HepG2 (cell line): ENCODE results near the gene MYH10. TPM values are rescaled to one million over a fixed set of nuclear protein-coding genes. Genes with fewer than 3 reads are reported as not detected.

Source experiments
- ATAC-seq: fragments of 200-7000 bp; cut with Tn5 transposase; 3 replicates; pipeline ENCODE4 v1.9.1; 2020; ENCODE audit warnings: mild to moderate bottlenecking, moderate library complexity
- BruUV-seq: library from RNA; stranded (reverse); fragments of 400-500 nt; replicated peaks from 2 replicates; lab custom pipeline; 2021; lab: Mats Ljungman, UMichigan
- CTCF ChIA-PET: fragments of 300-600 bp; formaldehyde crosslinking; extraction: SDS; loops from one replicate; lab custom pipeline; 2021; ENCODE audit warnings: low total read pairs, inconsistent platforms, low intra/inter-chr PET ratio; lab: Yijun Ruan, JAX
- POLR2A ChIA-PET: fragments of 350-600 bp; sonication (Branson Sonifier 250); formaldehyde crosslinking; loops from one replicate; lab custom pipeline; 2020; ENCODE audit warnings: antibody characterized with exemption, inconsistent platforms; lab: Yijun Ruan, JAX
- DNase-seq: peaks from one replicate; pipeline ENCODE4 v3.0.0-alpha.2; 2015; ENCODE audit warnings: low spot score
- FAIRE-seq: peaks from 3 replicates; lab custom pipeline; 2011; peaks lifted over from hg19 to GRCh38; lab: Jason Lieb, UNC
- H2AFZ ChIP-seq: one replicate; pipeline ENCODE4 v1.6.1; 2011; ENCODE audit warnings: low read length, inconsistent platforms
- H3K27ac ChIP-seq: fragments of 300-600 bp; 3 replicates; pipeline ENCODE4 v1.8.0; 2011; ENCODE audit warnings: mixed run types, mild to moderate bottlenecking, mixed read lengths, low read length, inconsistent platforms; ENCODE audit not compliant: insufficient read depth; ENCODE audit errors: extremely low read length
- H3K27me3 ChIP-seq, 2 experiments: fragments of 200-600 bp in 1 of 2; 2 replicates in 1 of 2; 3 replicates in 1 of 2; pipeline versions ENCODE4 v1.6.0 to v1.8.0; 2011; ENCODE audit warnings: low read length in 2 of 2, mild to moderate bottlenecking in 2 of 2, moderate library complexity in 2 of 2, inconsistent platforms in 1 of 2; ENCODE audit not compliant: insufficient read depth in 2 of 2, control insufficient read depth in 1 of 2
- H3K36me3 ChIP-seq, 2 experiments: fragments of 200-600 bp in 1 of 2; replicated peaks in 1 of 2; 2 replicates in 1 of 2; 3 replicates in 1 of 2; pipeline versions ENCODE4 v1.5.1 to v1.8.0; 2011; ENCODE audit warnings: low read length in 2 of 2, inconsistent platforms in 1 of 2; ENCODE audit not compliant: insufficient read depth in 2 of 2, control insufficient read depth in 1 of 2
- H3K4me1 ChIP-seq: 2 replicates; pipeline ENCODE4 v1.5.1; 2012; ENCODE audit warnings: low read length, inconsistent platforms; ENCODE audit not compliant: insufficient read depth
- H3K4me2 ChIP-seq: 2 replicates; pipeline ENCODE4 v1.6.0; 2011; ENCODE audit warnings: low read depth, low read length, inconsistent platforms
- H3K4me3 ChIP-seq, 3 experiments: fragments of 200-600 bp in 1 of 3; sonication (generic), shearing (Covaris generic) in 1 of 3; replicated peaks in 1 of 3; 2 replicates each; pipeline ENCODE4 v1.5.1; 2011 to 2016; ENCODE audit warnings: low read length in 3 of 3, inconsistent platforms in 2 of 3, low read depth in 2 of 3, mild to moderate bottlenecking in 2 of 3, control low read depth in 1 of 3, mixed read lengths in 1 of 3; ENCODE audit not compliant: insufficient read depth in 1 of 3
- H3K79me2 ChIP-seq: one replicate; pipeline ENCODE4 v1.6.1; 2011; ENCODE audit warnings: low read length, inconsistent platforms; ENCODE audit not compliant: insufficient read depth
- H3K9ac ChIP-seq: 2 replicates; pipeline ENCODE4 v1.6.0; 2011; ENCODE audit warnings: mild to moderate bottlenecking, low read depth, low read length, inconsistent platforms; ENCODE audit not compliant: insufficient read depth
- H3K9me3 ChIP-seq: 2 replicates; pipeline ENCODE4 v1.5.1; 2012; ENCODE audit warnings: mild to moderate bottlenecking, low read length
- H4K20me1 ChIP-seq: 2 replicates; pipeline ENCODE4 v1.6.0; 2011; ENCODE audit warnings: inconsistent platforms, mild to moderate bottlenecking, low read length, moderate library complexity; ENCODE audit not compliant: insufficient read depth
- CHCHD3 ChIP-seq: sonication (generic); formaldehyde crosslinking; IDR thresholded peaks from 2 replicates; pipeline ENCODE4 v1.8.0; 2022; ENCODE audit warnings: mild to moderate bottlenecking, missing genetic modification reagents, moderate library complexity
- JUN ChIP-seq: sonication (generic); formaldehyde crosslinking; IDR thresholded peaks from 2 replicates; pipeline ENCODE4 v1.4.0; 2020; ENCODE audit warnings: mild to moderate bottlenecking, missing genetic modification reagents
- KDM4B ChIP-seq: sonication (generic); formaldehyde crosslinking; IDR thresholded peaks from 2 replicates; pipeline ENCODE4 v1.4.0; 2020; ENCODE audit warnings: missing genetic modification reagents
- KDM5A ChIP-seq: fragments of 200-600 bp; sonication (generic); IDR thresholded peaks from 2 replicates; pipeline ENCODE4 v1.7.0; 2018; ENCODE audit warnings: antibody characterized with exemption, mild to moderate bottlenecking, low read length, borderline replicate concordance
- MLLT10 ChIP-seq: sonication (generic); formaldehyde crosslinking; IDR thresholded peaks from 2 replicates; pipeline ENCODE4 v1.4.0; 2020; ENCODE audit warnings: missing genetic modification reagents
- MTF1 ChIP-seq: sonication (generic); formaldehyde crosslinking; IDR thresholded peaks from 2 replicates; pipeline ENCODE4 v1.5.0; 2020; ENCODE audit warnings: missing genetic modification reagents
- NR1H2 ChIP-seq: sonication (generic); formaldehyde crosslinking; IDR thresholded peaks from 2 replicates; pipeline ENCODE4 v1.8.1; 2022; ENCODE audit warnings: low read depth, missing genetic modification reagents, borderline replicate concordance
- PHF20 ChIP-seq: sonication (generic); formaldehyde crosslinking; IDR thresholded peaks from 2 replicates; pipeline ENCODE4 v1.5.0; 2020; ENCODE audit warnings: mild to moderate bottlenecking, missing genetic modification reagents
- PHF5A ChIP-seq: IDR thresholded peaks from one replicate; pipeline ENCODE4 v1.6.1; 2018; ENCODE audit warnings: low read depth, missing genetic modification reagents; ENCODE audit not compliant: unreplicated experiment
- REPIN1 ChIP-seq: sonication (generic); formaldehyde crosslinking; IDR thresholded peaks from 2 replicates; pipeline ENCODE4 v1.8.0; 2022; ENCODE audit warnings: missing genetic modification reagents, low read depth, mild to moderate bottlenecking, borderline replicate concordance
- ZBTB46 ChIP-seq: sonication (generic); formaldehyde crosslinking; IDR thresholded peaks from 2 replicates; pipeline ENCODE4 v1.4.0; 2020; ENCODE audit warnings: mild to moderate bottlenecking, missing genetic modification reagents, borderline replicate concordance
- ZC3H4 ChIP-seq: sonication (generic); formaldehyde crosslinking; IDR thresholded peaks from 2 replicates; pipeline ENCODE4 v1.4.0; 2020; ENCODE audit warnings: missing genetic modification reagents, borderline replicate concordance
- ZNF160 ChIP-seq: sonication (generic); formaldehyde crosslinking; IDR thresholded peaks from 2 replicates; pipeline ENCODE4 v1.8.0; 2022; ENCODE audit warnings: mild to moderate bottlenecking, inconsistent platforms, missing genetic modification reagents
- ZNF570 ChIP-seq: sonication (generic); formaldehyde crosslinking; IDR thresholded peaks from 2 replicates; pipeline ENCODE4 v1.4.0; 2020; ENCODE audit warnings: mild to moderate bottlenecking, missing genetic modification reagents, borderline replicate concordance
- ZNF687 ChIP-seq: sonication (generic); formaldehyde crosslinking; IDR thresholded peaks from 2 replicates; pipeline ENCODE4 v1.5.1; 2020; ENCODE audit warnings: mild to moderate bottlenecking, missing genetic modification reagents, moderate library complexity
- ZNF841 ChIP-seq: sonication (generic); formaldehyde crosslinking; IDR thresholded peaks from 2 replicates; pipeline ENCODE4 v1.8.1; 2023; ENCODE audit warnings: missing genetic modification reagents, borderline replicate concordance
- WGBS: methylation state at CpG from one replicate; pipeline ENCODE4 v1.1.6; 2017; ENCODE audit warnings: low lambda C conversion rate; 5-methylcytosine and 5-hydroxymethylcytosine counted together
- in situ Hi-C: cut with HindIII; loops from 2 replicates; pipeline ENCODE4 v1.10.0; 2017; ENCODE audit warnings: low pct_unique_long_range_greater_than_20kb; ENCODE audit not compliant: extremely low pct_ligation_motif_present
- intact Hi-C: fragments of 100-400 bp; cut with micrococcal nuclease; formaldehyde crosslinking; loops from one replicate; pipeline ENCODE4 v1.10.0; 2022; ENCODE audit not compliant: unreplicated experiment
- polyA plus RNA-seq, 8 experiments: library from polyadenylated mRNA; depleted of rRNA in 3 of 8; stranded (reverse) in 7 of 8; unstranded in 1 of 8; fragments of >200 nt; fragmentation: Illumina TruSeq in 4 of 8; extraction: Trizol in 4 of 8; gene quantifications; 2 replicates each; pipeline versions ENCODE4 v1.2.1 to v1.2.3, GENCODE V29; 2011 to 2016; ENCODE audit warnings: low read depth in 4 of 8, missing spikeins in 1 of 8, mixed read lengths in 1 of 8; ENCODE audit not compliant: insufficient read depth in 1 of 8
- total RNA-seq, 5 experiments: library from RNA; depleted of rRNA; stranded (reverse); fragments of >200 nt; fragmentation: Illumina TruSeq; extraction: Trizol; gene quantifications; 2 replicates each; pipeline ENCODE4 v1.2.3, GENCODE V29; 2016; ENCODE audit warnings: low read depth in 1 of 5

The MYH10 gene
- total and polyA plus RNA-seq, 2 of the 13 experiments (the other 11 are each of a cell fraction or from before 2014, with no cell fraction given), result 43.4 to 68.6 TPM

- 30% methylated on average over 1 of the region's 1 CpG for WGBS
- CTCF ChIA-PET, result no interaction called here
- Histone ChIP-seq H3K9ac (no peak overlapping the region), H4K20me1 (no peaks in the 10 kb centered on the region), H3K79me2 (no peaks in the 10 kb centered on the region), H3K4me1 (no peaks in the 10 kb centered on the region), H3K27me3 (peaks cover 0 to 10% of the 10 kb centered on the region in 2 experiments; a peak in 2 of 5 replicates), H3K4me2 (no peak overlapping the region), H3K9me3 (no peaks in the 10 kb centered on the region), H3K36me3 (no peaks in the 10 kb centered on the region), H3K27ac (no peak overlapping the region), H2AFZ (no peak overlapping the region), H3K4me3 (no peak overlapping the region)
- intact Hi-C loops, result no loop called here
- in situ Hi-C loops, result no loop called here
- no peak for TF ChIP-seq ZNF841
- no peak for TF ChIP-seq MLLT10
- TF ChIP-seq KDM5A, result no peak
- no peak for TF ChIP-seq ZNF160 (CRISPR knock-in tag)
- TF ChIP-seq PHF20, result no peak
- TF ChIP-seq NR1H2 (CRISPR knock-in tag), result no peak
- TF ChIP-seq ZC3H4, result no peak
- no peak for TF ChIP-seq KDM4B
- TF ChIP-seq PHF5A (CRISPR knock-in tag), result no peak
- TF ChIP-seq REPIN1 (CRISPR knock-in tag), result no peak
- TF ChIP-seq CHCHD3 (CRISPR knock-in tag), result no peak
- FAIRE-seq, result no peak
- no peak for ATAC-seq
- BruUV-seq, result no TSS peak
- POLR2A ChIA-PET, result no interaction called here
- DNase-seq, result no peak
These were observed 43.1 kb upstream of the MYH10 start for GRCh38 chr17:8673612-8674011.

GRCh38 chr17:8672326-8672725, 41.8 kb upstream of the MYH10 start:
- Histone ChIP-seq H3K4me3 (no peak overlapping the region), H3K79me2 (no peaks in the 10 kb centered on the region), H3K36me3 (no peaks in the 10 kb centered on the region), H3K27me3 (peaks cover 0 to 10% of the 10 kb centered on the region in 2 experiments; a peak in 2 of 5 replicates), H3K9me3 (no peaks in the 10 kb centered on the region), H3K4me2 (no peak overlapping the region), H3K9ac (no peak overlapping the region), H3K27ac (no peak overlapping the region), H3K4me1 (no peaks in the 10 kb centered on the region), H4K20me1 (no peaks in the 10 kb centered on the region), H2AFZ (no peak overlapping the region)
- ATAC-seq (no peak), DNase-seq (no peak), FAIRE-seq (no peak)
- CTCF ChIA-PET, result no interaction called here
- intact Hi-C loops, result no loop called here
- in situ Hi-C loops, result no loop called here
- BruUV-seq, result no TSS peak
- POLR2A ChIA-PET, result no interaction called here
- 57% methylated on average over 9 of the region's 9 CpGs for WGBS
- TF ChIP-seq ZNF687 (CRISPR knock-in tag) (no peak), ZNF570 (CRISPR knock-in tag) (no peak), MTF1 (CRISPR knock-in tag) (no peak), JUN (CRISPR knock-in tag) (no peak), ZBTB46 (CRISPR knock-in tag) (no peak)
